ENCODE results near the gene ADAMTS2.

ADAMTS2 gene

GRCh38 chr5:179371681-179372680 lies 26.7 kb upstream of the ADAMTS2 start:
- peak; percentile 15 for DNase-seq (ENCODE audit: low spot score)

- no peak for DNase-seq (ENCODE audit: low spot score)
These were observed 25.9 kb upstream of the ADAMTS2 start for GRCh38 chr5:179371121-179371510.

- DNase-seq (ENCODE audit: low spot score) = peak; percentile 51
These were observed 25.3 kb upstream of the ADAMTS2 start for GRCh38 chr5:179370490-179371120.

GRCh38 chr5:179369530-179369884 lies 24.2 kb upstream of the ADAMTS2 start:
- DNase-seq (ENCODE audit: low spot score) = no peak

GRCh38 chr5:179368806-179369529 lies 23.7 kb upstream of the ADAMTS2 start:
- DNase-seq (ENCODE audit: low spot score) = no peak

- no peak for DNase-seq (ENCODE audit: low spot score)
These were observed 23.0 kb upstream of the ADAMTS2 start for GRCh38 chr5:179368126-179368805.

- DNase-seq (ENCODE audit: low spot score) = no peak
These were observed 22.2 kb upstream of the ADAMTS2 start for GRCh38 chr5:179367491-179367890.

GRCh38 chr5:179362355-179362754 lies 17.1 kb upstream of the ADAMTS2 start:
- DNase-seq (ENCODE audit: low spot score) = no peak

GRCh38 chr5:179361037-179361603 lies 15.9 kb upstream of the ADAMTS2 start:
- DNase-seq (ENCODE audit: low spot score) = no peak

GRCh38 chr5:179357031-179357430 lies 11.8 kb upstream of the ADAMTS2 start:
- DNase-seq (ENCODE audit: low spot score) = no peak

GRCh38 chr5:179355976-179356974 lies 11.0 kb upstream of the ADAMTS2 start:
- DNase-seq (ENCODE audit: low spot score) = no peak

- no peak for DNase-seq (ENCODE audit: low spot score)
These were observed 9.1 kb upstream of the ADAMTS2 start for GRCh38 chr5:179354305-179354882.

GRCh38 chr5:179348843-179349242 lies 3.6 kb upstream of the ADAMTS2 start:
- DNase-seq (ENCODE audit: low spot score) = no peak

GRCh38 chr5:179348011-179348530 lies 2.8 kb upstream of the ADAMTS2 start:
- no peak for DNase-seq (ENCODE audit: low spot score)

GRCh38 chr5:179347581-179347980 lies 2.3 kb upstream of the ADAMTS2 start:
- no peak for DNase-seq (ENCODE audit: low spot score)

GRCh38 chr5:179346875-179347274 lies 1.6 kb upstream of the ADAMTS2 start:
- DNase-seq (ENCODE audit: low spot score) = no peak

GRCh38 chr5:179346401-179346800 lies 1.1 kb upstream of the ADAMTS2 start:
- DNase-seq (ENCODE audit: low spot score) = no peak

- DNase-seq (ENCODE audit: low spot score) = no peak
These were observed 153 bp downstream of the ADAMTS2 start for GRCh38 chr5:179345183-179345432.

- DNase-seq (ENCODE audit: low spot score) = no peak
These were observed 654 bp downstream of the ADAMTS2 start for GRCh38 chr5:179344431-179345182.
